ENCODE measurements around the gene EPHA5. TPM values are rescaled to one million over a fixed set of nuclear protein-coding genes. Genes with fewer than 3 reads are reported as not detected.

EPHA5 gene
- total RNA-seq, 1 donor from 2014 or later, result 0.94 TPM

DNA sequence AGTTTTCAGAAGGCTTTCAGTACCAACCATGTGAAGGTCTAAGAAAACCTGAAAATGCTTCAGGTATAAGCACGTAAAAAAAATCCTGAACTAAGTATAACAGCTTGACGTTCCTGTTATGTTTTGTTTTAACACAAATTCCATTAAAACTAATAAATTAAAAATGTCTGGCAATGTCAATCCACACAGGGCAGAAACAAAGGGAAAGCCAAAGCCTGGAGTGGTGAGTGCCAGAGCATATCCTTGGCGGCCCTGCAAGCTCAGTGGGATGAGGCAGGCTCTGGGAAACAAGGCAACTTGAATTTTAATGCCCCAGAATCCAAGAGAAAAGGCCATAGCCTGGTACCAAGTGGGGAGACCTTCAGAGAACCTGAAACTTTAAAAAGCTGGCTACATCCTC is 78.2 kb downstream of the EPHA5 start:
- TF ChIP-seq CTCF (IDR thresholded peaks at IDR 0.05; ENCODE audit: unreplicated experiment), result no peak
- no peaks in the 10 kb centered on the region for H3K36me3 Mint-ChIP-seq
- DNase-seq (ENCODE audit: low spot score in 2 of 2, unreplicated experiment in 2 of 2), result no peak
- H3K27me3 Mint-ChIP-seq (ENCODE audit: low read depth), result no peaks in the 10 kb centered on the region
- no peak overlapping the region for H3K4me3 Mint-ChIP-seq
- peaks cover 3% of the 10 kb centered on the region for H3K4me1 Mint-ChIP-seq
- no peak overlapping the region for H3K27ac Mint-ChIP-seq
- H3K9me3 Mint-ChIP-seq, result no peaks in the 10 kb centered on the region

DNA sequence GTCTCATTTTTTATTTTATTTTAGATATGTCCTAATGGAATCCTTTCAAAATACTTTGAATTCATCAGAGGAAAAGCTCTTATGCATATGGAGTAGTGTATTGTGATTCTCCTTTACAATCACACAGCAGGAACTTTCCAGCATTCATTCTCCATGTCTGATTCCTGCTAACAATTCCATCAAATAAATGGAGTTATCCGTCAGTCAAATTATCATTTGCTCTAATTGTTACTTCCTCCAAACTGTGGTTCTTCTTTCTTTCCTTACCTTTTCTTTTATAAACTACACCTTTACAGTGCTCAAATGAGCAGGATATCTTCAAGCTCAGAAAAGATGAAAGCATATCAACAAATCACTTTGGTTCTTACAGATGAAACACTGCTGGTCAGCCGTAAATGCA is 80.4 kb downstream of the EPHA5 start:
- no peaks in the 10 kb centered on the region for H3K27me3 Mint-ChIP-seq (ENCODE audit: low read depth)
- H3K9me3 Mint-ChIP-seq, result no peaks in the 10 kb centered on the region
- no peak for DNase-seq (ENCODE audit: low spot score in 2 of 2, unreplicated experiment in 2 of 2)
- H3K4me1 Mint-ChIP-seq, result peaks cover 3% of the 10 kb centered on the region
- TF ChIP-seq CTCF (IDR thresholded peaks at IDR 0.05; ENCODE audit: unreplicated experiment), result no peak
- H3K4me3 Mint-ChIP-seq, result no peak overlapping the region
- no peaks in the 10 kb centered on the region for H3K36me3 Mint-ChIP-seq
- H3K27ac Mint-ChIP-seq, result no peak overlapping the region

GRCh38 chr4:65589331-65589730 is 81.0 kb downstream of the EPHA5 start:
- Mint-ChIP-seq H3K4me1 (peaks cover 3% of the 10 kb centered on the region), H3K4me3 (no peak overlapping the region), H3K36me3 (no peaks in the 10 kb centered on the region), H3K27ac (no peak overlapping the region), H3K27me3 (ENCODE audit: low read depth) (no peaks in the 10 kb centered on the region), H3K9me3 (no peaks in the 10 kb centered on the region)
- DNase-seq (ENCODE audit: low spot score in 2 of 2, unreplicated experiment in 2 of 2), result no peak
- TF ChIP-seq CTCF (IDR thresholded peaks at IDR 0.05; ENCODE audit: unreplicated experiment), result no peak

- H3K4me3 Mint-ChIP-seq, result no peak overlapping the region
- no peaks in the 10 kb centered on the region for H3K4me1 Mint-ChIP-seq
- no peak for DNase-seq (ENCODE audit: low spot score in 2 of 2, unreplicated experiment in 2 of 2)
- H3K27ac Mint-ChIP-seq, result no peak overlapping the region
- no peaks in the 10 kb centered on the region for H3K36me3 Mint-ChIP-seq
- H3K9me3 Mint-ChIP-seq, result no peaks in the 10 kb centered on the region
- TF ChIP-seq CTCF (IDR thresholded peaks at IDR 0.05; ENCODE audit: unreplicated experiment), result no peak
- H3K27me3 Mint-ChIP-seq (ENCODE audit: low read depth), result no peaks in the 10 kb centered on the region
These were observed 89.7 kb downstream of the EPHA5 start for GRCh38 chr4:65580551-65580950.

DNA sequence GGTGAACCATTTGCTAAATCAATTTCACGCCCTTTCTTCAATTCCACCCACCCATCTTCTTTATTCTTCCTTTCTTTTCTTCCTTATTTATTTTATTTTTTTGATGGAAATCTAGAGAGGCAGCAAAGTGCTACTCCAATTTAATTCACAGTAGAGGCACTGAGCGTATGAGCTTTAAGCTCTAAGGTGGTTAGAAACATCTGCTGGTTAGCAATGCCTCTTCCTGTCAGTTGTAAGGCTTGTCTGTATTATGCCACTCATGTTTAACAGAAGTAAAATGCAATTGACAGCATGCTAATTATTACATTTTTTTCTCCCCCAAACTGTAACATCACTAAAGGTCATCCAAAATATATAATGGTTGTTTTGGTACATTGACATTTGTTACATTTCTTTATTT is 103.8 kb downstream of the EPHA5 start:
- no peak for TF ChIP-seq CTCF (IDR thresholded peaks at IDR 0.05; ENCODE audit: unreplicated experiment)
- Mint-ChIP-seq H3K27ac (no peak overlapping the region), H3K9me3 (no peaks in the 10 kb centered on the region), H3K27me3 (ENCODE audit: low read depth) (no peaks in the 10 kb centered on the region), H3K4me3 (no peak overlapping the region), H3K4me1 (no peaks in the 10 kb centered on the region), H3K36me3 (no peaks in the 10 kb centered on the region)
- DNase-seq (ENCODE audit: low spot score in 2 of 2, unreplicated experiment in 2 of 2), result no peak

DNA sequence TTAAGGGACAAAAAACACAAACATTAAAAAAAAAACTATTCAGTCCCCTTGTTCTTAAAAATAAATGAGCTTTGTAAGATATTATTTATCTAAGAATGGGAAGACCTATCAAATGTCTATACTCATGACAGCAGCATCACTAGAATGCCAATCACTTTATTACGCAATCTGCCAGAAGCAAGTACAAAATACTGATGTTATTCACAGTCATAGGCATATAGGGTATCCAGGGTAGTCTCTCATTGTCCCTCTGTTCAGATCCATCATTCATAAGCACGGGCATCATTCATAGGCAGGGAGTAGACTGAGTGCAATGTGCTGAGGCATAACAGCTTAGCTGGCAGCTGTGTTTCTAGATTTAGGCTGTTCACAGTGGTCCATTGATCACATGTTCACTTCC is 109.1 kb downstream of the EPHA5 start:
- no peaks in the 10 kb centered on the region for H3K36me3 Mint-ChIP-seq
- H3K27me3 Mint-ChIP-seq (ENCODE audit: low read depth), result no peaks in the 10 kb centered on the region
- H3K27ac Mint-ChIP-seq, result no peak overlapping the region
- no peak for TF ChIP-seq CTCF (IDR thresholded peaks at IDR 0.05; ENCODE audit: unreplicated experiment)
- H3K4me3 Mint-ChIP-seq, result no peak overlapping the region
- DNase-seq (ENCODE audit: low spot score in 2 of 2, unreplicated experiment in 2 of 2), result no peak
- no peaks in the 10 kb centered on the region for H3K9me3 Mint-ChIP-seq
- no peaks in the 10 kb centered on the region for H3K4me1 Mint-ChIP-seq
